Loucy (cell line): Measurements from ENCODE around the gene STK25.

ENCODE experiments used
- CTCF ChIP-seq: fragments of 200-600 bp; sonication (generic); conservative IDR thresholded peaks from 2 replicates; pipeline ENCODE4 v1.5.1; 2014; ENCODE audit warnings: mild to moderate bottlenecking, antibody characterized with exemption, low read length
- EZH2phosphoT487 ChIP-seq: fragments of 200-600 bp; IDR thresholded peaks from 2 replicates; pipeline ENCODE4 v1.6.1; 2018; ENCODE audit warnings: antibody characterized with exemption, mild to moderate bottlenecking, moderate library complexity, borderline replicate concordance

- TF ChIP-seq CTCF (no peak), EZH2phosphoT487 (no peak)
Measured at GRCh38 chr2:241505086-241505780, 3.2 kb downstream of the STK25 start.
